IMR-90 (cell line): ENCODE data around the gene NEK9. TPM values are rescaled to one million over a fixed set of nuclear protein-coding genes. Genes with fewer than 3 reads are reported as not detected.

ENCODE experiments used
- ATAC-seq: fragments of 200-7000 bp; cut with Tn5 transposase; 2 replicates; pipeline ENCODE4 v1.9.1; 2020; ENCODE audit warnings: low read depth, mild to moderate bottlenecking, moderate library complexity
- BruUV-seq: library from RNA; stranded (reverse); fragments of 400-500 nt; replicated peaks from 2 replicates; lab custom pipeline; 2021; lab: Mats Ljungman, UMichigan
- CTCF ChIA-PET: fragments of 300-600 bp; formaldehyde crosslinking; extraction: SDS; loops from one replicate; lab custom pipeline; 2021; ENCODE audit warnings: antibody characterized with exemption; lab: Yijun Ruan, JAX
- POLR2A ChIA-PET: fragments of 300-600 bp; sonication (Branson Sonifier 250); formaldehyde crosslinking; loops from one replicate; lab custom pipeline; 2022; ENCODE audit warnings: antibody characterized with exemption; ENCODE audit not compliant: unreplicated experiment; lab: Charles Lee
- DNase-seq: peaks from one replicate; pipeline ENCODE4 v3.0.0; 2013
- H2AFZ ChIP-seq: replicated peaks from 2 replicates; pipeline ENCODE3; 2013; ENCODE audit warnings: low read length, mild to moderate bottlenecking; ENCODE audit not compliant: poor library complexity
- H2AK5ac ChIP-seq: 2 replicates; pipeline ENCODE4 v1.6.1; 2013; ENCODE audit warnings: low read depth, low read length, inconsistent platforms
- H2AK9ac ChIP-seq: replicated peaks from 2 replicates; pipeline ENCODE3; 2013; ENCODE audit warnings: mild to moderate bottlenecking, low read depth, low read length, moderate library complexity; ENCODE audit not compliant: poor library complexity
- H2BK120ac ChIP-seq: 2 replicates; pipeline ENCODE4 v1.6.1; 2013; ENCODE audit warnings: low read depth, low read length, inconsistent platforms
- H2BK15ac ChIP-seq: 3 replicates; pipeline ENCODE4 v1.6.1; 2013; ENCODE audit warnings: low read depth, low read length, inconsistent platforms
- H2BK20ac ChIP-seq: 2 replicates; pipeline ENCODE4 v1.6.1; 2013; ENCODE audit warnings: low read depth, mild to moderate bottlenecking, inconsistent platforms, low read length, moderate library complexity
- H2BK5ac ChIP-seq: 2 replicates; pipeline ENCODE4 v1.6.1; 2013; ENCODE audit warnings: mild to moderate bottlenecking, low read depth, low read length, inconsistent platforms; ENCODE audit not compliant: poor library complexity, severe bottlenecking
- H3K14ac ChIP-seq: replicated peaks from 2 replicates; pipeline ENCODE4 v1.6.1; 2013; ENCODE audit warnings: low read depth, low read length, inconsistent platforms
- H3K18ac ChIP-seq: 2 replicates; pipeline ENCODE4 v1.6.1; 2013; ENCODE audit warnings: low read depth, low read length, control low read depth
- H3K23ac ChIP-seq: 2 replicates; pipeline ENCODE4 v1.6.1; 2013; ENCODE audit warnings: low read depth, low read length, inconsistent platforms
- H3K27ac ChIP-seq: 2 replicates; pipeline ENCODE4 v1.5.1; 2013; ENCODE audit warnings: mild to moderate bottlenecking, control low read depth, low read length; ENCODE audit not compliant: insufficient read depth
- H3K27me3 ChIP-seq: 2 replicates; pipeline ENCODE4 v1.6.1; 2013; ENCODE audit warnings: low read length; ENCODE audit not compliant: control insufficient read depth, insufficient read depth
- H3K36me3 ChIP-seq: 2 replicates; pipeline ENCODE4 v1.6.1; 2013; ENCODE audit warnings: low read length, mixed read lengths; ENCODE audit not compliant: control insufficient read depth, insufficient read depth
- H3K4ac ChIP-seq: 2 replicates; pipeline ENCODE4 v1.6.1; 2013; ENCODE audit warnings: low read depth, low read length, inconsistent platforms
- H3K4me1 ChIP-seq: 2 replicates; pipeline ENCODE4 v1.6.1; 2013; ENCODE audit warnings: low read length, mixed read lengths; ENCODE audit not compliant: control insufficient read depth, insufficient read depth
- H3K4me2 ChIP-seq: 2 replicates; pipeline ENCODE4 v1.6.1; 2013; ENCODE audit warnings: low read depth, mild to moderate bottlenecking, control low read depth, low read length, moderate library complexity
- H3K4me3 ChIP-seq: 2 replicates; pipeline ENCODE4 v1.5.1; 2013; ENCODE audit warnings: low read depth, mild to moderate bottlenecking, control low read depth, low read length, moderate library complexity; ENCODE audit not compliant: insufficient read depth
- H3K56ac ChIP-seq: 2 replicates; pipeline ENCODE4 v1.6.1; 2013; ENCODE audit warnings: low read length, inconsistent platforms; ENCODE audit not compliant: insufficient read depth; ENCODE audit errors: extremely low read depth
- H3K79me1 ChIP-seq, 2 experiments: 2 replicates each; pipeline ENCODE4 v1.6.1; 2013; ENCODE audit warnings: low read length in 2 of 2, inconsistent platforms in 1 of 2, low read depth in 1 of 2
- H3K9ac ChIP-seq: 2 replicates; pipeline ENCODE4 v1.6.1; 2013; ENCODE audit warnings: low read depth, low read length, control low read depth
- H3K9me1 ChIP-seq: 2 replicates; pipeline ENCODE4 v1.6.1; 2013; ENCODE audit warnings: low read length, inconsistent platforms; ENCODE audit not compliant: insufficient read depth
- H3K9me3 ChIP-seq: 2 replicates; pipeline ENCODE4 v1.6.1; 2013; ENCODE audit warnings: low read length; ENCODE audit not compliant: control insufficient read depth, insufficient read depth
- H4K20me1 ChIP-seq: 2 replicates; pipeline ENCODE4 v1.6.1; 2013; ENCODE audit warnings: low read length, inconsistent platforms; ENCODE audit not compliant: insufficient read depth
- H4K5ac ChIP-seq: 2 replicates; pipeline ENCODE4 v1.6.1; 2013; ENCODE audit warnings: mild to moderate bottlenecking, low read depth, low read length, control low read depth
- H4K8ac ChIP-seq, 2 experiments: 2 replicates each; pipeline ENCODE4 v1.6.1; 2013; ENCODE audit warnings: low read depth in 2 of 2, low read length in 2 of 2, control low read depth in 1 of 2, inconsistent platforms in 1 of 2
- H4K91ac ChIP-seq: 2 replicates; pipeline ENCODE4 v1.6.1; 2013; ENCODE audit warnings: low read depth, low read length, inconsistent platforms; ENCODE audit not compliant: insufficient read depth
- CTCF ChIP-seq: conservative IDR thresholded peaks from 2 replicates; pipeline ENCODE4 v1.5.1; 2012; ENCODE audit warnings: mild to moderate bottlenecking, low read depth, low read length, improper control_type of control experiment
- ELK1 ChIP-seq: fragments of 150-350 bp; IDR thresholded peaks from 2 replicates; pipeline ENCODE4 v1.6.1; 2016; ENCODE audit warnings: low read depth, mild to moderate bottlenecking, low read length, moderate library complexity, borderline replicate concordance
- MXI1 ChIP-seq: IDR thresholded peaks from 2 replicates; pipeline ENCODE4 v1.6.1; 2012; ENCODE audit warnings: low read depth, mild to moderate bottlenecking, low read length, moderate library complexity, borderline replicate concordance
- NFE2L2 ChIP-seq: fragments of 150-350 bp; IDR thresholded peaks from 2 replicates; pipeline ENCODE4 v1.6.1; 2016; ENCODE audit warnings: low read depth, mild to moderate bottlenecking, low read length
- RAD21 ChIP-seq: IDR thresholded peaks from 2 replicates; pipeline ENCODE4 v1.6.1; 2012; ENCODE audit warnings: low read length, improper control_type of control experiment
- RCOR1 ChIP-seq: IDR thresholded peaks from 2 replicates; pipeline ENCODE4 v1.6.1; 2012; ENCODE audit warnings: mild to moderate bottlenecking, low read length, improper control_type of control experiment; ENCODE audit not compliant: insufficient replicate concordance
- SMC3 ChIP-seq: fragments of 150-350 bp; IDR thresholded peaks from 2 replicates; pipeline ENCODE4 v1.6.1; 2016; ENCODE audit warnings: low read depth, mild to moderate bottlenecking, antibody characterized with exemption, low read length, moderate library complexity
- WGBS, 2 experiments: methylation state at CpG; one replicate each; pipeline versions ENCODE4 v1.1.5 to v1.1.7; 2013; ENCODE audit warnings: missing lambda C conversion rate in 2 of 2; ENCODE audit not compliant: insufficient read length in 1 of 2; ENCODE audit errors: extremely low coverage in 2 of 2; 5-methylcytosine and 5-hydroxymethylcytosine counted together
- dilution Hi-C: fragments of 300-500 bp; cut with HindIII; formaldehyde crosslinking; loops from one replicate; pipeline ENCODE4 v1.14.3; 2018; ENCODE audit warnings: low sequenced_read_pairs; ENCODE audit not compliant: unreplicated experiment
- in situ Hi-C: fragments of 300-500 bp; cut with MboI; formaldehyde crosslinking; loops from 3 replicates; pipeline ENCODE4 v1.14.3; 2019; ENCODE audit warnings: low sequenced_read_pairs, inconsistent platforms, mixed read lengths
- intact Hi-C: fragments of 100-400 bp; cut with micrococcal nuclease; formaldehyde crosslinking; loops from 2 replicates; pipeline ENCODE4 v1.10.0; 2022
- polyA plus RNA-seq, 3 experiments: library from polyadenylated mRNA; depleted of rRNA; stranded (reverse); fragments of >200 nt; gene quantifications; 2 replicates each; pipeline ENCODE4 v1.2.3, GENCODE V29; 2012; ENCODE audit warnings: low replicate concordance in 1 of 3
- total RNA-seq: library from RNA; depleted of rRNA; stranded (reverse); fragments of >200 nt; gene quantifications from 2 replicates; pipeline ENCODE4 v1.2.3, GENCODE V29; 2012

The NEK9 gene
- total and polyA plus RNA-seq, 2 of the 4 experiments (the other 2 are of a cell fraction) = 22.9 to 23.2 TPM

DNA sequence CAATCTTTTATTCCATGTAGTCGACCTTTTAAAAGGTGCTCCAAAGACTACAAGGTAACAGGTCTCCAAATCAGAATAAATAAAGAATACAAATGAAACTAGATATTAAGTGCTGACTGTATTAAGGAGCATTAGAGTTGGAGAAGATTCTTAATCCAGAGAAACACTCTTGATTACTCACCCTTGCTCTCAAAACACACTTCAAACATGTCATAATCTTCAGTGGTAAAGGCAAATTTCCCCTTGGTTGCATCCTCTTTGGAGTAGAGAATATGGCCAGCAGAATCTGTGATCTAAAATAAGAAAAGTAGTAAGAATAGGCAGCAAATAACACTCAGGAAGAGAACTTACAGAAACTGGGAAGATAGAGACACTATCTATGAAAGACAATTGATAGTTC, 25.0 kb upstream of the NEK9 start:
- no peak overlapping the region for H3K4ac ChIP-seq
- H2AK5ac ChIP-seq = no peak overlapping the region
- no peak overlapping the region for H2AK9ac ChIP-seq
- H3K9me1 ChIP-seq = peaks cover 7% of the 10 kb centered on the region
- no peak overlapping the region for H2BK20ac ChIP-seq
- H3K4me1 ChIP-seq = peaks cover 2% of the 10 kb centered on the region; the same call in 1 of the 2 replicates
- H3K23ac ChIP-seq = no peak overlapping the region
- H4K91ac ChIP-seq = no peak overlapping the region
- no peak overlapping the region for H2BK120ac ChIP-seq
- no TSS peak for BruUV-seq
- H3K36me3 ChIP-seq = no peaks in the 10 kb centered on the region; the same call in none of the 2 replicates
- no peaks in the 10 kb centered on the region for H3K9me3 ChIP-seq
- intact Hi-C loops (no loop called here), dilution Hi-C loops (no loop called here), in situ Hi-C loops (no loop called here)
- no peak overlapping the region for H4K8ac ChIP-seq
- H4K5ac ChIP-seq = no peak overlapping the region
- ChIA-PET POLR2A (no interaction called here), CTCF (no interaction called here)
- H3K18ac ChIP-seq = no peak overlapping the region
- no peak overlapping the region for H3K4me3 ChIP-seq
- H2BK5ac ChIP-seq = no peak overlapping the region
- H3K4me2 ChIP-seq = no peak overlapping the region
- ATAC-seq (no peak), DNase-seq (no peak)
- no peak overlapping the region for H3K9ac ChIP-seq
- no peak for TF ChIP-seq SMC3
- no peak for TF ChIP-seq RAD21
- TF ChIP-seq CTCF = no peak
- no peak for TF ChIP-seq NFE2L2
- TF ChIP-seq RCOR1 = no peak
- no peak for TF ChIP-seq ELK1
- TF ChIP-seq MXI1 = no peak
- no CpG with 5 or more reads among the region's 1 CpG for WGBS, 2 experiments
- peaks cover 22% of the 10 kb centered on the region for H4K20me1 ChIP-seq
- H3K27me3 ChIP-seq = no peaks in the 10 kb centered on the region
- no peak overlapping the region for H3K56ac ChIP-seq
- no peak overlapping the region for H3K27ac ChIP-seq
- H3K79me1 ChIP-seq = peaks cover 27 to 68% of the 10 kb centered on the region in 2 experiments
- H3K14ac ChIP-seq = no peak overlapping the region
- H2AFZ ChIP-seq = no peak overlapping the region
- no peak overlapping the region for H2BK15ac ChIP-seq
